Stimulated activated CD4-positive, alpha-beta T cell treated with anti-CD3 and anti-CD28 coated beads, Interleukin-1b, Interleukin-23, amount 100 ng/mL, for 48 hours (primary cell): ENCODE measurements around the gene KCND3.

Source experiments
- DNase-seq: peaks from one replicate; pipeline ENCODE4 v3.0.0-alpha.2; 2020

The KCND3 gene

DNA sequence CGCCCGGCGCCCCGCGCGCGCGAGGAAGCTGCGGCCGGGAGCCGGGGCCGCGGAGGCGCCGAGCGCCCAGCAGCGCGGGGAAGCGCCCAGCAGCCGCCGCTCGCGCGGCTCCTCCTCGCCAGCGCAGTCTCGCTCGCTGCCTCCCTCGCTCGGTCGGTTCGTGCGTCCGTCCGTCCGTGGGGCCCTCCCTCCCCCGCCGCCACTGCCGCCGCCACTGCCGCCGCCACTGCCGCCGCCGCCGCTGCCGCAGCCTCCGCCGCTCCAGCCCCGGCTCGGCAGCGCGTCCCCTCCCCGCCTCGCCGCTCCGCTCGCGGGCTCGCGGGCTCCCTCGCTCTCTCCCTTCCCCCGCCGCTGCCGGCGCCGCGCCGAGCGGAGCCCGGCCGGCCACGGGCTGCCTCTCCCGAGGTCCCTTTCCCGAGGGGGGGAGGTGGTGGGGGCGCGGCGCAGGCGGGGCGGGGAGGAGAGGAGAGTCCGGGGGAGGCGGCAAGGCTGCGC is at the start of gene KCND3:
Gene KCND3, minus strand, starts transcription at position 138 of the 495 bp plus-strand sequence.
- DNase-seq: peak; percentile 9

DNA sequence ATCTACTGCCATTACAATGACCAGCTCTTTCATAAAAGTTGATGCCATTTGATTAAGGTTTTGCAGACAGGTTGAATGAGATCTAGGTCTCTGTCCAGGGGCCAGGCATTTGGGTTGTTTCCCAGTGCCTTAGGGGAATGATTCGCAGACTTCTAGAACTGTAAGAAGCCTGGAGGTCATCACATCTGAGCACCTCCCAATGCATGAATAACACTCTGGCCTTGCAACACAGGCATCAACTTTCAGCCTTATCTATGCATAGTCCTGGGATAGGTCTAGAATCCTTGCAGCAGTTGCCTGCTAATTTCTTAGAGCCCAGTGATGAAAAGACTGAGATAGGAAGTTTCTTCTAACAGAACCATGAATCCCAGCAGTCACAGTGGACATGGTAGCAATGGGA is 44.8 kb upstream of the KCND3 start:
- no peak for DNase-seq

DNA sequence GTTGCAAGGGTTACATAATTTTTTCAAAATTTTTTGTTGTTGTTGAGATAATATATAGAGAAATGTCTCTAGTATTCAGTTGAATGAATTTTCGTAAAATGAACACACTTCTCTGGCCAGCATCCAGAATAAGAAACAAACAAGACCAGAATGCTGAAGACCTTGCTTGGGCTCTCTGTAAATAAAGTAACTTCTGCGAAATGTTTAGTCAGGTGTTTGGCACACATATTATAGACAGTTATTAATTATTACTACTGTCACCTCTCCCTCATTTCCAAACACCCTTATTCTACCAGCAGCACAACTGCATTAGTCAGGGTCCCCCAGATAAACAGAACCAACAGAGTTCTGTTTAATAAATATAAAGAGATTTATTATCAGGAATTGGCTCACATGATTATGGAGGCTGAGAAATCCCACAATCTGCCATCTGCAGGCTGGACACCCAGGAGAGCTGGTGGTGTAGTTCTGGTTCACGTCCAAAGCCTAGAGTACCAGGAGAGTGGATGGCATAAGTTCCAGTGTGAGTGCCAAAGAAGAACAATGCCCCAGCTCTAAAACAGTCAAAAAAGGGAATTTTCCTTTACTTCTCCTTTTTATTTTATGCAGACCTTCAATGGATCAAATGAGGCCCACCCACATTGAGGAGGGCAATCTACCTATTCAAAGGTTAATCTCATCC is 44.1 kb upstream of the KCND3 start:
- no peak for DNase-seq

DNA sequence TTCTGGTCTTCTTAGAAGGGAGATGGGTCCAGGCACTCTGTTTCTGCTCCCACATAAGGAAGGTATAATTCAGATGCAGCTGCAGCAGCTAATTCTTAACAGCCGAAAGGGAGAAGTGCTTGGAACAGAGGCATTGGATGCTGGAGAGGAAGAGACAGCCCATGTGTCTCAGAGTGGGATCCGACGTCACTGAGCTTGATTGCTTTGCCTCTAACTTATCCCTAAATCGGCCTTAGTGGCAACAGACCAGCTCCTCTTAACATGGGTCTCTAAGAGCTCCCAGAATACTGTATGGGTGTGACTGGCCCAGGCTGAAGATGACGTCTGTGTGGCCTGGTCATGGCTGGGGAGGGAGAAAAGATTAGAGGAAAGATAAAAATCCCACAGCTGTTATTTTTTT is 40.7 kb upstream of the KCND3 start:
- no peak for DNase-seq

DNA sequence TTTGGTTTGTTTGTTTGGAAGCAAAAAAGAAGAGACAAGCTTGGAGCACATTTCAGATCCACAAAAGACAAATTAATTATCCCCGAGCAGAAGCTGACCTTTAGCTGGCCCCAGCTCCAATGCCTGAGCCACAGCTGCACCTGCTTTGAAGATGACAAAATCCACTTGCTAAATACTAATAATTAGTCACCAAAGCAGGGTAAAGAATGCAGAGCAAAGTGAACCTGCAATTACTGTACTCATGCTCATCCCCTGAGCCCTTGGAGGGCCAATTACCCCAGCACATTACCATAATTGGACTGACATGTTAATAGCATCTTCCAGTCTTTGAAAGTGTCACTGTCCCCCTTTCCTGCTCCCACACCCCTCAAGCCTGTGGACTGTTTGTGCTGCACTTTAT is 38.2 kb upstream of the KCND3 start:
- no peak for DNase-seq

DNA sequence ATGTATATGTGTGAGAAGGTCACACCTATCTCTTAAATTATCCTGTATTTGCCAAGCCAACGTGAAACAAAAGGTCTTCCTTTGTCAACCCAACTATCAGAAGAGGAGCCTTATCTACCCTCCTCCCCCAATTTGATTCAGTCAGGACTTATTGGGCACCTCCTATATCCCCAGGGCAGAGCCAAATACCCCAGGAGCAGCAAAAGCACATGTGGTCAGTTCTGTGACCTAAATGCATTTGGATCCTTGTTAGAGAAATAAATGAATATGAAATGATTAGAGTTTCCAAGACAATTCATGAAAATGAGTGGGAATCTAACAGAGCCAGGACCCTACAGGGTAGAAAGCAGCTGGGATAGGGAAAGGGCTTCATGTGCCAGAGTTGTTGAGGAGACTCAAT is 37.0 kb upstream of the KCND3 start:
- no peak for DNase-seq

DNA sequence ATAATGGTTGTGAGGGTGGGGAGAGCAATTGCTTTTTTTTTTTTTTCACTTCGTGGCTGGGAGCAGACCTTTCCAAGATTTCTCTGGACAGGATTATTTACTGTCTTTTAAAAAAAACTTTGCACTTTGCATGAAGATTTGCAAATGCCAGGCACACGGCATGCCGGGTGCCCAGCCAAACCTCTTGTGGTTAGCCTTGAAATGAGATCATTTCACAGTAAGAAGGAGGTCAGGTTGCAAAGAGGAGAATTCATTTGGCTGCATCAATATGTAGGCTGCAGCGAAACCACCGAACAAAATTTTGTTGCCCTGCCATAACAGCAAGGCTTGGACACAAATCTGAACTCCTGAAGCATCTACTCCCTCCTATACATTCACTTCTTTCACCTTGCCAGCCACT is 36.5 kb upstream of the KCND3 start:
- no peak for DNase-seq

DNA sequence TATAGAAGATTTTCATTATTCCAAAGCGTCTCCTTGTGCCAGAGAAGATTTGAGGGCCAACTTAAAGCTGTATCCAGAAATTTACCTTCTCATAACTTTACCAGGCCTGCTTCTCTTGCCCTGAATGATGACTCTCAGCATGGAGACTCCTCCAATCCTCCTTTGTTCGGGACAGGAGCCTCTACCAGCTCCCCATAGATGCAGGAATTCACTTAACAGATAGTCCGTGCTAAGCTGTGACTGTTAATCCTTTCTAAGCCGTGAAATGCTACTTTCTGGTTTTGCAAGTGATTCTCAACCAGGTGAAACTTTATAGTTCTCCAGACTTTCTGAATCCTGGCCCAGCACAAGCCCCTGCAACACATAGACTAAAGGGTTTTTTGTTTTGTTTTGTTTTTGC is 31.8 kb upstream of the KCND3 start:
- DNase-seq: no peak

DNA sequence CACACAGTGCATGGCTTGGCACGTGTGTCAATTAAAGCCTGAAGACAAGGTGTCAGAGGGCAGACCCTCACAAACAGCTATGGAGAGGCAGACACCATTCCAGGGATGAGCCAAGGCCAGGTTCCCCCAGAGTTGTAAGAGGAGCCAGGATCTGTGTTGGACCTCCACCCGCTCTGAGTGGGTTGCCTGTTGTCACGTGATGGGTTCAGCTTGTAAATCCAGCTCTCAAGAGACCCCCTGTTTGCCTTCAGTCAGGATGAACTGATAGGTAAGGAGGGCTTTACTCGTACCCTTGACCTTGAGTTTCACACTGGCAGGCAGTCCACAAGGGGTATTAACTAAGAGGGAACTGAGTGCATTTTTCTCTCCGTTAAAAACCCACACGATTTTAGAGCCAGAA is 27.7 kb upstream of the KCND3 start:
- DNase-seq: no peak

DNA sequence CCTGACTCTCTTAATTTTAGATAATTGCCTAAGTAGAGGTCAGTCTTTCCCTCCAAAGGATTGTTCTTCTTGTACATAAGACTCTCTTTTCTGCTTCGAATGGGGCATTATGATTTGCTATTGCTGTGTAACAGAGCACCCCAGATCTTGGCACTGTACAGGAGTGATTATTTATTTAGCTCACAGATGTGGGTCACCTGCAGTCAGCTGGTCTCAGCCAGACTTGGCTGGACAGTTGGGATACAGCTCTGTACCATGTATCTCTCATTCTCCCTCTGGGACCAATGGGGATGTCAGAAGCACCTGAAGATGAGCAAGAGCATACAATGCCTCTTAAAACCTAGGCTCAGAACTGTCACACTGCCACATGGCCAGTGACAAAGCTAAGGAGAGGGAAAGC is 23.4 kb upstream of the KCND3 start:
- DNase-seq: no peak

DNA sequence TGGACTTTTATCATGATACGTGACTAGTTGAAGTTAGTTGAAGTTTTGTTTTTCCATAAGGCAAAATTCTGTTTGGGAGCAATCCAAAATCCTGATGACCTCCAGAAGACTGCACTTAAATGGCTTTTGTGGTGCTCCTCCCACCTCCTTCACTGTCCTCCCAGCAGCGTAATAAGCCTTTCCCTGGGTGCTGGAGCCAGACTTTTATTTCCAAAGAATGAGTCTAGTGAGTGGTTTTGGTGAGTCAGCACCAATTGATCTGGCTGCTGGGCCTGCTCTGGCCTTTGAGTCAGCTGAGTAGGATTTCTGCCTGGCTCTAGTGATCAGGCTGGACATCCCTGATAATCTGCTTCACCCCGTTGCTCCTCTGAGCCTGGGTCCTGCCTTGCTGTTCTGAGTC is 21.7 kb upstream of the KCND3 start:
- no peak for DNase-seq

DNA sequence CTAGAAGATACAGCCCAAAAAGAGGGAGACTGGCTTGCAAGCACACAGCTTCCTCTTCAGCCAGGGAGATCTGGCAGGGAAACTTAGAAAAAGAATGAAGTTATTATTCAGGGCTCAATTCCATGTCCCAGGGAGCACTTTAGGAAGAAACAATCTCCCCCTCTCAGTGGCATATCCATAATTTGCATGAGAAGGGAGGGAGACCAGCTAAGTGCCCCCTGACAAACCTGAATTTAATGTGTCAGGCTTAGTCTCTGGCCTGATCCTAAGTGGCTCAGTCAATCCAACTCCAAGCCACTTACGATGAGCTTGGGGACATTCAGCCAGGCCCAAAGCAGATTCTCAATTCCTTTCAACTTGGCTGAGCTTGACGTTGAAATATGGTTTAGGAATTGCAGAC is 17.7 kb upstream of the KCND3 start:
- DNase-seq: no peak

DNA sequence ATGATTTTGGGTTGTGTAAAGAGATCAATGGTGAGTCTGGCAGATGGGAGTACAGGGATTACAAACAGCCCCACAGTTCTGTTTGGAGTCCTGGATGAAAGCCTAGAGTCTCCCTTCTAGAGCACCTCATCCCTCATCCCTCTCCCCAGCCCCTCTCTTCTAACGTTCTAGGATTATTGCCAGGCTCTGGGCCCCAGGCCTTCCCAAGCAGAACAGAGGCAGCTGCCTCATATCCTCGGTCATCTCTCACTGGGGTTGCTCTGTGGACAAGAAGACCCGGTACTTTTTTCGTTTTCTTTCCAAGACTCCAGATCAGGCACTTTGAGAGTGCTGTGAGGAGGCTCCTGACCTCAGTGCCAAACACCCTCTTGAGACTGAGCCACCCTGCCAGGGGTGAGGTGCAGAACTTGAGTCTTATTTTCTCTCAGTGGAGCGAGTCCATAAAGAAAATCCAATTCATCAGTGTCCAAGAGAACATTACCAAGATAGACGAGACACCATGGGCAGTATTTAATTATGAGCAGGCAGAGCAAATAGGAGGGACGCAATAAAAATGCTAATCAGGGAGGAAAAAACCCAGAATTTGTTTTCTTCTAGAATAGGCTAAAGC is 17.1 kb upstream of the KCND3 start:
- DNase-seq: no peak

DNA sequence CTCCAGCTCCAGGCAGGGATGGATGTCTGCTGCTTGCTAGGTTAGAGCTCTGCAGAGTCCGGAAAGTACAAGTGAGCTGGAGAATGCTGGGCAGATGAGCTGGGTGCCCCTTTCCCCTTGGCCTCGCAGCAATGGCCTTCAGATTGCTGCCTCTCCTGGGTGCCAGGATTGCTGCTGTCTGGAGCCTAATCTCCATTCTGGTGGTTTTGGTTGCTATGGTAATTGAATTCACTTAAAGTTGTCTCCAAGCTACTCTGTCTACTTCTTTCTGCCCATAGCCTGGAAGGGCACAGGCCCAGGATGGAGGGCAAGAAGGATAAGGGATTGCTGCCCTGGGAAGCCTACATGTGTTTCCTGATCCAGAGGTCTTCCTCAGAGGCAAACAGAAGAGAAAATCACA is 14.6 kb upstream of the KCND3 start:
- DNase-seq: no peak

DNA sequence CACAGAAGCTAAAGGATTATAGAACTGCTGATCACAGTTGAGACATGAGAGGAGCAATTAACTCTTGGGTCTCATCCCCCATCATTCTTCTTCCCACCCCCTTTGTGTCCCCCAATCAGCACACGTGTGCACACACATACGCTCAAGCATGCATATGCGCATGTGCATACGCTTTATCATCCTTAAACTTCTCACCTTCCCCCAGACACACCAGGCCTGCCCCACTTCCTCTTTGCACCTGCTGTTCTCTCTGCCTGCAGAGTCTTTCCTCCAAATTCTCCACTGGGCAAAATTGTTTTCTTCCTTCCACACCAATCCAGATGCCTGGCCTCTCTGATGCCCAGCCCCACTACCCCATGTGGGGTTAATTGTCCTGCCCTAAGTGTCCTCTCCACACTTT is 13.0 kb upstream of the KCND3 start:
- no peak for DNase-seq

DNA sequence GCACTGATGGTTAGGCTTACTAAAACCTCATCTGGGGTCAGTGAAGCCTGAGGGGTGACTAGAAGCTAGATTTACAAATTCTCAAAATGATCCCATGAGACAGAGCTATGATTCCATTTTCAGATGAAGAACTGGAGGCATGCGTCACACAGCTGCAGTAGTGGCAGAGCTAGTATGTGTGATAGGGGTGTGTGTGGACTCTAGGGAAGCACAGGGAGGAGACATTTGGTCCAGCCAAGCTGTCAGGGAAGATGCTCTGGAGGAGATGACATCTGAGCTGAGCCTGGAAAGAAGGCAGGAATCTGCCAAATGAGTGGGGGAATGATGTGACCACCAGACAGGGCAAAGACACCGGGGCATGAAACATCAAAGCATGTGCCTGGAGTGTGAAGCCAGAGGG is 12.0 kb upstream of the KCND3 start:
- no peak for DNase-seq

DNA sequence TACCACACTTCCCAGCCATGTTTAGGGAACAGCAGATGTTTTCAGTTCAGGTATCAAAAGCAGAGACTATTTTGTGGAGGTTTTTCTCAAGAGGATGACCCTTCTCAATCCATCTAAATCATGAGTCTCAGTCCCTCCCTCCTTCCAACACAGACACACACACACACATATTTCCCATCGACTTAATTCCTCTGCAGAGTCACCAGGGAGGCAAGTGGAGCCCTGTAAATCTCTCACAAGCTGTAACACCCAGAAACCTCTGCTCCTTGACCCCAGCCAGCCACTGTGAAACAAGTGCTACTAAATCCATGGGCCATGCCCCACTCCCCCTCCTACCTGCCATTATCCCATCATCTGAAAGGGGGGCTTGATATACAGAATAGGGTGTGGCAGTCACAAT is 10.6 kb upstream of the KCND3 start:
- no peak for DNase-seq

DNA sequence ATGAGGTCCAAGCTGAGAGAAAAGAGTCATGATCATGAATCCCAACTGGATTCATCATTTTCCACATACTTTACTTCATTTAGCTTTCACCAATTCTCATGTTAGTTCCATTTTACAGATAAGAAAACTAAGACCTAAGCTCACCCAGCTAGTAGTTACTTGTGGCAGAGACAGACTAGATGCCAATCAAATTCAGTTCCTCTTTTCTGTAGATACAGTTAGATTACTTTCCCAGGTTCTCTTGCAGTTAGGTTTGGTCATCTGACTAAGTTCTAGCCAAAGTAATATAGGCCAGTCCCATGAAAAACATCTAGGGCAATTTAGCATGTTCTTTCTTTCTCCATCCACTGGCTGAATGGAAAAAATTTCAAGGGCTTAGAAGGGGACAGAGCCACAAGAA is 8.9 kb upstream of the KCND3 start:
- no peak for DNase-seq

DNA sequence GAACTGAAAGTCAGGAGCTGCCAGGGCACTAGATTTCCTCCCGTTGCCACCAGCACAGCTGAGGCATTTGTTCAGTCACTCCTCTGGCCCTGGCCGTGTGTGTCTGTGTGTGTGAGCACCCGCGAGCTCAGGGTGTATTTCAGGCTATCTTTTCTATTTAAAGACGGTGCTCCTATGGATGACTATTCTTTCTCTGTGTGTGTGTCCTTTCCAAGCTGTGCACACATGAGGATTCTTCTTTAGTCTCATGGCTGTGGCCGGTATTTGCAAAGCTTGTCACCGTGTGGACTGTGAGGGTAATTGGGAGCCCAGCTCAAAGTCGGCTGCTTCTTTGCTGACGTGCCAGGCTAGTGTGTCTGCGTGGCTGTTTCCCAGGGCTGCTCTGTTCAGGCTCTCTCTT is 3.0 kb upstream of the KCND3 start:
- DNase-seq: no peak

DNA sequence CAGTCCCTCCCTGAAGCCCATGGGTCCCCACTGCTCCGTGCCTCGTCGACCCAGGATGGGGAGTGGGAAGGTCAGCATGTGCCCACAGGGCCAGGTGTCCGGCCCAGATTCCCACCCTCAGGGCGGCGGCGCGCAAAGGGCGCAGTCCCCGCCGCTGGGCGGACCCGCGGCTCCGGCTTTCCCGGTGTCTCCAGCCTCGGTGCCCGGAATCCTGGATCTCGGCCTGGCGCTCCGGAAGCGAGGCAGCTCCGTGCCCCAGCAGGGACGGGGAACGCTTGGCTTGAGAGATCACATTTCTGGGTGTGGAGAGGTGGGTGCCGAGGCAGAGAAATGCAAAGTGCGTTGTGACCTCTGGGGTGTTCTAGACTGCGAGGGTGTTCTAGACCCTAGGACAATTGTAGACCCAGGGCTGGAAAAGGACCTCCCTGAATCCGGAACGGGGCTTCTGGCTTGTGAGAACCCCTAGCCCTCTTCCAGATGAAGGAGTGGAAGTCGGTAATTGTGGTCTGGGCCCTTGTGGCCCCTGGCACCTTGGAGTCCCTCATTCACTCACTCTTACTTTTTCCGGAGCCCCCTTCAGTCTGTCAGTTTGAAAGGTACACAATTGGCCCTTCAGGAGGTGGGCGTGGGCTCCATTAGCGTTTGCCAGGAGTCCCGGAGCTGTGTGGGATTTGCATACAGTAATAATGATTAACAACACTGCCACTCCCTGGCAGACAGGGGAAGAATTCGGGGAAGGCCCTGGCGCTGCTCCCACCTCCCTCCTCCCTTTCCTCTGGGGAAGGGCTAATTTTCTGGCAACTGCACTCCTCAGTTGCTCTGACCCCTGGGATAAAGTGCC is 1.6 kb upstream of the KCND3 start:
- DNase-seq: no peak

DNA sequence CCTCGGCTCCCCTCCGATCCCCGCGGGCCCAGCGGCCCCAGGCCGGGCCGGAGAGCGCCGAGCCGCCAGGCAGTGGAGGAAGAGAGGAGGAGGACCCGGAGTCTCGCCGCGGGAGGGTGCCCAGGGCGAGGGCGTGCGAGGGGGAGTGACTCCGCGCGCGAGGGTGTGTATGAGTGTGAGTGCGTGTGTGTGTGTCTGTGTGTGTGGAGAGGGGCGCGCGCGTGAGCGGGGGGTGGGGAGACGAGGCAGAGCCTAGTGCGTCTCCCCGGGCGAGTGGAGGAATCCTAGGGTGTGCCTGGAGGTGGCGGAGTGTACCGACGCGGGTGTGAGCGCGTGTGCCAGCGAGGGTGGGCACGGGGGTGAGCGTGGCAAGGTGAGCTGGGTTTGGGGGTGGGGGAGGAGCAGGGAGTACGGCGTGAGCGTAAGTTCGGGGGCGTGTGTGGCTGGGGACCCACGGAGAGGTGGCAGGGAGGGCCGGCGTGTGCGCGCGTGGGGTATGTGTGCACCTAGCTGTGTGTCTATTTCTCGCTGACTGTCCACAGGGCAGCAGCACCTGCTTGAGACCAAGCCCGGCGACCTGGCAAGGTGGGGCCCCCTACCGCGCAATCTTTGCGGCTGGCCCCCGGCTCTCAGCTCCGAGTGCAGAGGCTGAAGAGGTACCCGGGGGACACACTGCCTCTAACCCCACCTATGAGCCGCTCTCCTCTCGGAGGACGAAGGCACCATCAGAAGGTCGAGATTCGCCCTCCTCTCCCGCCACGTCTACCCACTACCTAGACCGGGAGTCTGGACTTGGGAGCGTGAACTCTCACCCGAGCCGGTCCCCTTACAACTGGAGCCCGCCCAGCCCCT is 784 bp upstream of the KCND3 start:
- no peak for DNase-seq

DNA sequence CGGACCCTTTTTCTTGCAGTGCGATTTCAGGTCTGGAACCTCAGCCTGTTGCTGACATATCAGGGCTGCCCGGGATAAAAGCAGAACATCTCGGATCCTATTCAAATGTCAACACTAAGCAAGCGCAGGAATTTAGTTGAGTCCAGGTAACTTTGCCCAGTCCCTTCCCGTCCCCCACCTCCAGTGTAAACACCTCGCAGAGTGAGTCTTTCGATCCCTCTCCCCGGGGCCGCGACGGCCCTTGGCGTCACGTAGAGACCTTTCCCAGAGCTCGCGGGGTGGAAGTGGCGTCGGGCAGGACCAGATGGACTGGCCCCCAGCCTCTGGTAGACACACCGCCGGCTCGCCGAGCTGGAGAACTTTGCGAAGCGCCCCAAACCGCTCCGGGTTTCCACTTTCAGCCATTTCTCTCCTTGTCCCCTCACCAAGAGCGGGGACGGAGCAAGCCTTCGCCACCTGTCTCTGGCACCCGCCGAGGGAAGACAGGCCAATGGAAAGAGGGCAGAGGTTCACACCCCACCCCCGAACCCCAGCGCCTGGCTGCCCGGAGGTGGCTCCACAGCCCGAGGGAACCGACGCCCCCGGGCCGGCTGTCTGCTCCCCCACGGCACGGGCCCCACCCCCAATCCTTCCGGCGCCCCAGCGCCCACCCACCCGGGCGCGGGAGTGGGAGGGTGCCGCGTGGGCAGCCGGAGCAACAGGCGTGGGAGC is 570 bp downstream of the KCND3 start:
- no peak for DNase-seq

DNA sequence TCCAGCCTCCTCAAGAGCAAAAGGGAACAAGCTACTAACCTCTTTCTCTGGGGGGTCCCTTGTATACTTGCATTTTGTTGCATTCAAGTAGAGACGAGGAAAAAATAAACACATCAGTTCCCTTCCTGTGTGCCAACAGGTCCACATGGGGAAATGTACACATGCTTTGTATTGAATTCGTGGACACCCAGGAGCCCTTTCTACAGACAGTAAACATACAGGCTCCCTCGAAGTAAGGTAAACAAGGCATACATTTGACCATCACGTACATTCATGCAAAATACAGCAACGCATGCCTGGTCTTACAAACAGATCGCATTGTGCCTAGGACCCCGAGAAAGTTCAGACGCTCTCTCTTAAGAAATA is 1.1 kb downstream of the KCND3 start:
- DNase-seq: no peak
